ENCODE data around the gene STON2.
"Not testable (repeated sequence)": the region's sequence is repeated elsewhere in the genome, so short reads cannot be mapped to it uniquely, and the experiment has no call there.

Gene STON2

GRCh38 chr14:81265636-81266169 lies 134.4 kb downstream of the STON2 start:
- no peak for DNase-seq (ENCODE audit: low spot score)

DNA sequence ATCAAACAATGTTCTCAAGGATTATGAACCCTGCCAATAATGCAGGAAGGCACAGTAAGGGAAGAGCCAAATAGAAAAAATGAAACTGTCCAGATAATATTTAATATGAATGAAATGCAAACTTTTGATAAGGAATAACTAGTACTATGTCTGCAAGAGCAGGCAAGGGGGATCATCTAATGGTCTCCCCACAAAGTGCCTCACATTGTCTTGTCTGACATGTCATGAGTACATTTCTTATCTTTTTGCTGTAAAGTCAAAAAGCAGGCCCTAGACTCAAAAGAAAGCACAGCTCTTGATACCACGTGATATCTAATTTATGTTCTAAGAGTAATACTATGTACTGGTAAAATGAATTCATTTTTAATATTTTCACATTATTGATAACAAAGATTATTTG lies 135.5 kb downstream of the STON2 start:
- no peak for DNase-seq (ENCODE audit: low spot score)

DNA sequence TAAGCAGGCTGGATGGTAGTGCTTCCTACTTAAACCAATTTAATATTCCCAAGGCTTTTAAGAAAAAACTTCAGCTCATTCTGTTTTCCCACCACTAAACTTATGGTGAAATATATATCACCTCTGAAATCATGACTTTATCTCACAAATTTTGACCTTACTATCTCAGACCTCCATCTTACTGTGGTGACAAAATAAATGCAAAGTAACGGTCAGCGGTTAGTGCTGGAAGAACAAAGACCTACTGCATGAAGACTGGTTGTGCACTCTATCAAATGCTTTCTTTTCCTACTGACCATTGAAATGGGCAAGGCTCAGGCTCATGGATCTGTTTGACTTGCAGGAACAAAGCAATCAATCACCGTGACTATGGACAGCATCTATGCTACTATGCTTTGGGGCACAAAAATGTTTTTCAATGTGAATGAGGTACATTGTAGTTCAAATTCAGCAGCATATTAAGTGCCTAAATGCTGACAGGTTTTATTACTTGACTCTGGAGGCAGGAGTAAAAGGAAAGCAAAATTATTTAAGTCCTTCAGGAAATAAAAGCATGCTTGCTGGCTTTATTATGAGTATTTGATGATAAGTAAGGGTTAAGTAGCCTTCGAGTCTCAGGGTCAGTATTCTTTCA lies 136.2 kb downstream of the STON2 start:
- DNase-seq (ENCODE audit: low spot score), result no peak

GRCh38 chr14:81261176-81261575 lies 138.9 kb downstream of the STON2 start:
- no peak for DNase-seq (ENCODE audit: low spot score)

DNA sequence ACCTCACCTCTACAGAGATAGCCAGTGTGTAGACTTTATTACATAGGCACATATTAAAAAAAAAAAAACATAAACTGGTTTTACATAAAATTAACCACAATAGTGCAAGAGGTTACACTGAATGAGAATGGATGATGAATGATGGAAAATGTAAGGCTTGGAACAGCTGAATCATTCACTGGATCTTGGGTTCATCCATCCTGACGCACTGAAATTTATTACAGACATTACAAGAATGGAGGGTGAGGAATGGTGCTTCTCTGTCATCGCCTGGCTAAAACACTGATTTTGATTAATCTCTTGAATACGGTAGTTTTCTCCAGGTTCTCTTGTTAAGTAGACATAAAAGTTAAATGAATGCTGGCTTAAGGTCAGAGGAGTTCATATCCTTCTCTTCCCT lies 139.4 kb downstream of the STON2 start:
- DNase-seq (ENCODE audit: low spot score), result no peak

DNA sequence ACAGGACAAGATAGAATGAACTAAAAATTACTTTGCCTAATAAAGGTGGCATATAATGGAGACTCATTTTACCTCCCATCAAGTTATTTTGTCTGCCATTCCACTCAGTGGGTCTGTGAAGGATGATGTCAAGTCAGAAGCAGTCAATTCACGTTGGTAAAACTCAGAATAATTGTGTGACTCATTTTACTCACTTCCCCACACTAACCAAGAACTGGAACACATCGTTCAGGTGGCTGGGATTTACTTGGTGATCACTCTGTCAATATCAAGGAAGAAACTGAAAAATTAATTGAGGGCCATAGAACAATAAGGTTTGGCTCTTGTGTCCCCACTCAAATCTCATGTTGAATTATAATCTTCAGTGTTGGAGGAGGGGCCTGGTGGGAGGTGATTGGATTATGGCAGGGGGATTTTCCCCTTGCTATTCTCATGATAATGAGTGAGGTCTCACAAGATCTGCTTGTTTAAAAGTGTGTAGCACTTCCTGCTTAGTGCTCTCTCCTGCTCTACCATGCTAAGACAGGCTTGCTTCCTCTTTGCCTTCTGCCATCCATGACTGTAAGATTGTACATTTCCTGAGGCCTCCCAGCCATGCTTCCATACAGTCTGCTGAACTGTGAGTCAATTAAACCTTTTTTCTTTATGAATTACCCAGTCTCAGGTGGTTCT lies 143.7 kb downstream of the STON2 start:
- DNase-seq (ENCODE audit: low spot score), result no peak

DNA sequence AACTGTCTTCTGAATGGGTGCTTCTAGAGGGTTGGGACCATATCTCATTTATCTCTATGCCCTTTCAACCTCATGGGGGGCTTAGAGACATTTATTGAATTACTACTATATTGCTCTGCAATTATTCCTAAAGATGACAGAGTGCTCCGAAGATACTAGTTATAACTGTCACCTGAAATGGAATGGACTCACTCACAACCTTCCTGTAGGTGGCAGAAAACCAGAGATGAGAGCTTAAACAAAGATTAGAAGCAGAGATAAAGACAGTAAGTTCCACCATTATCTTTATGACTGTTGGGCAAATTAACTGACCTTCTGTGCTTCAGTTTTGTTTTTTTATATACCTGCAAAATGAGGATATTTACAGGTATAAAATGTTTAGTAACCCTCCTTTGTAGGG lies 147.8 kb downstream of the STON2 start:
- no peak for DNase-seq (ENCODE audit: low spot score)

DNA sequence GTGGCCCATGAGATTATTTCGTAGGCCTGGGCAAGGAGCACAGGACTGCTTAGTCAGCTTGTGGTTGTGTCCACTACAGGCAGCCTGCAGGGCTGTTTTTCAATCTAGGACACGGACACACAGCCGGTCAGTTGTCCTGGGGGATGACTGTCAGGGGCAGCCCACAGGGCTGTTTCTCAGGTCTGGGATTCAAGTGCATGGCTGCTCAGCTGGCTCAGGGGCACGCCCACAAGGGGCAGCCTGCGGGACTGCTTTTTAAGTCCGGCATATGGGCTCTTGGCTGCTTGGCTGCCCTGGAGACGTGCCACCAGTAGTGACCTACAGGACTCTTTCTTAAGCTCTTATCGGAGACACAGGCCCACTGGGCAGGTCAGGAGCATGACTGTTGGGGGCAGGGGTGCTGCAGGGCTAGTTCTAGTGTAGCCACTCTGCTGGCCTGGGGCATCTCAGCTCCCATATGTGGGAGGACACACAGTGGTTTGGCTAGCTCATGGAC lies 152.8 kb downstream of the STON2 start:
- DNase-seq (ENCODE audit: low spot score), result no peak

- DNase-seq (ENCODE audit: low spot score), result no peak
Measured at GRCh38 chr14:81246461-81247270, 153.5 kb downstream of the STON2 start.

DNA sequence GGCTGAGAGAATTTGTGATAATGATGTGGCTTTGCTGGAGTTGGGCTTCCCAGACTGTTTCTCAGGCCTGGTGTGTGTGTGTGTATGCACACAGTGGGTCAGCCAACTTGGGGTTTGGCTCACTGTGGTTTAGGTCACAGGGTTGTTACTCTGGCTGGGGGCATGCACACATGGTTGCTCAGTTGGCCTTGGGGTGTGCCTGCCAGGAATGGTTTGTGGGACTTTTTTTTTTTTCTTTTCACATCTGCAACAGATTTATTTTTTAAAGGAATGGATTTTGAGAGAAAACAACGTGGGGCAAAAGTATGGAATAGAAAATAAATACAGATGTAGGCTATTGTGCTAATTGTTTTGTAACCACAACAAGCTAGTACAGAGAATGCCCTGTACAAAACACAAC lies 154.4 kb downstream of the STON2 start:
- DNase-seq (ENCODE audit: low spot score), result no peak

DNA sequence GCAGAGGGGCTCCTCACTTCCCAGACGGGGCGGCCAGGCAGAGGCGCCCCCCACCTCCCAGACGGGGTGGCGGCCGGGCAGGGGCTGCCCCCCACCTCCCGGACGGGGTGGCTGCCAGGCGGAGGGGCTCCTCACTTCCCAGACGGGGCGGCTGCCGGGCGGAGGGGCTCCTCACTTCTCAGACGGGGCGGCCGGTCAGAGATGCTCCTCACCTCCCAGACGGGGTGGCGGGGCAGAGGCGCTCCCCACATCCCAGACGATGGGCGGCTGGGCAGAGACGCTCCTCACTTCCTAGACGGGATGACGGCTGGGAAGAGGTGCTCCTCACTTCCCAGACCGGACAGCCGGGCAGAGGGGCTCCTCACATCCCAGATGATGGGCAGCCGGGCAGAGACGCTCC lies 155.7 kb downstream of the STON2 start:
- not testable (repeated sequence) for DNase-seq (ENCODE audit: low spot score)

- no peak for DNase-seq (ENCODE audit: low spot score)
Measured at GRCh38 chr14:81243499-81243898, 156.6 kb downstream of the STON2 start.

- peak; percentile 21 for DNase-seq (ENCODE audit: low spot score)
Measured at GRCh38 chr14:81236849-81237248, 163.3 kb downstream of the STON2 start.

- no peak for DNase-seq (ENCODE audit: low spot score)
Measured at GRCh38 chr14:81236138-81236537, 164.0 kb downstream of the STON2 start.

GRCh38 chr14:81235096-81235495 lies 165.0 kb downstream of the STON2 start:
- no peak for DNase-seq (ENCODE audit: low spot score)

DNA sequence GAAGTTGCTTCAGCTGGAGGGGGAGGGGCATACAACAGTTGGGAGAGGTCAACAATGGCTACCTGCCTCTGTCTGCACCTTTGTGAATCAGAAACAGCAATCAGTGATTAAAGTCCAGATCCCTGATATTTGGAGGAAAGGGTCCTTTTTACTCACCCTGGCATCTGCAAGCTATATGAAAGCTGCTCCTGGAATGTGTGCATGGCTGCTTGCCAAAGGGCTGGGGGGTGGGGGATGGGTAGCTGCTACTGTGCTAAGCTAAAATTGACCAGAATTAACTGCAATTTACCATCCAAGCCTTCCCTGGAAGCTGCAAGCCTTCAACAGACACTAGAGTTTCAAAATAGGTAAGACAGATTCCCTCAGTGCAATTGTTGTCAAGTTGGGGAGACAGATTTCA lies 165.8 kb downstream of the STON2 start:
- DNase-seq (ENCODE audit: low spot score), result no peak

GRCh38 chr14:81233615-81234014 lies 166.5 kb downstream of the STON2 start:
- DNase-seq (ENCODE audit: low spot score), result no peak

DNA sequence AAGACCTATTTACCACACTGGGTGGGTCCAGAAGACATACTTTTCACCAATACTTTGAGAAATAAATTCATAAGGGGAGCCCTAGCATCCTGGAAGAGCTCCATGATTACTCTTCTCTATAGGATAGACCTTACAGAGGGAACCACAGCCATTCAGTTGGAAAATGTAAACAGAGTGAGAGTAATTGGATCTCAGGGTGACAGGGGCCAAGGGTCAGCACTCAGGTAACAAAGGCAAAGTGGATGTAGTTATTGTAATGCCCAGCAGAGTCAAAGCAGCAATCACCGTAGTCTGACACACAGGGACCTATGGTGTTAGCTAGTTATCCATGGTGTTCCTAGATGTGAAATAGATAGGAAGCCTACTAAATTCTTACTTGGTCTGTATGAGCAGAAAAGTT lies 168.6 kb downstream of the STON2 start:
- no peak for DNase-seq (ENCODE audit: low spot score)

DNA sequence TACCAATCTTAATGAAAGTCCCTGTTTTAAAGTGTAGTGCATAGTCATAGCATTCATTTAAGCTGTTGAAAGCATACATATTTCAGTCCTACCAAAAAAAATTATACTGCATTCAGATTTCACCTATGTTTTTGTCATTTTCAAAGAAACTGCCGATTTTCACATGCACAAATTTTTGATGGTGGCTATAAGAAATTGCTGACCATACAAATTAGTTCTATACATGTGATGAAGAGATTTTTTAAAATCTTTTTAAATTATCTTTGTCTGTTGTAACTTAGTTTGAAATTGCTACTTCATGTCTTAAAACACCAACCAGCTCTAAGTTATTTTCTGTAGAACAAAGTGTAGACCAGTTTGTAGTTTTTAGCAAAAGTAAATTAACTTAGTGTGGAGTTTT lies 175.9 kb downstream of the STON2 start:
- no peak for DNase-seq (ENCODE audit: low spot score)

- DNase-seq (ENCODE audit: low spot score), result not testable (repeated sequence)
Measured at GRCh38 chr14:81223788-81224187, 176.3 kb downstream of the STON2 start.

DNA sequence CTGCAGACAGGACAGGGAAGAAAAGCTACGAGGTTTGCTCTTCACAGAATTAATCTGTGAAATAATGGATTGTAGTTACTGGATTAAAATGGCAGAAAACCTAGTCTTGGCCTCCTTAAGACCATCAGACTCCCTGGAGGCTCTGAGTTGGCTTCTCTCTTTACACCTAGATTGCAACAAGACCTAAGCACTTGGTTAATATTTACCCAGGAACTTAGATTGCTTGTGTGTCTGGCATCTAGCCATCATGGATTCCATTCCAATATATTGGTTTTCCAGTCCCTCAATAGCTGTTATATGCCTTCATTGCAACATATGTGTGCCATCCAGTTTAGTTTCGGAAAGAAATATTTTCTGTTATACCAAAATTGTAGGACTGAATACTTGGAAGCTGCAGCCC lies 177.4 kb downstream of the STON2 start:
- DNase-seq (ENCODE audit: low spot score), result no peak

DNA sequence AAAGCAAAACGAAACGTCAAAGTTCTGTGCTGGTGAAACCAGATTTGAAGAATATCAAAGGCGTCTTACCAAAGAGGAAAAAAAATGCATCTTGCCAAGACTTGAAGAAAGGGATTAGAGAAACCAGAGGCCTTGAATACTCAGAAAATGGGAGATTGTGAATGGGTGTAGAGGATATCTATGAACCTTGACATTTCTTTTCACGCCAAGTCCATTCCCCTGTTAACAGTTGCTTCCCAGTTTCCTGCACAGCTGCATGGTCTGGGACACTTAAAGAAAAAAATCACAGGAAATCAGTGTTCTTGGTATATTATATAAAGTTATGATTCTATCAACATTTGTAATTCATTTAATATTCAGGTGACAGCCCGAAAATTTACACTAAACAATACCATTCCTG lies 178.0 kb downstream of the STON2 start:
- DNase-seq (ENCODE audit: low spot score), result no peak

DNA sequence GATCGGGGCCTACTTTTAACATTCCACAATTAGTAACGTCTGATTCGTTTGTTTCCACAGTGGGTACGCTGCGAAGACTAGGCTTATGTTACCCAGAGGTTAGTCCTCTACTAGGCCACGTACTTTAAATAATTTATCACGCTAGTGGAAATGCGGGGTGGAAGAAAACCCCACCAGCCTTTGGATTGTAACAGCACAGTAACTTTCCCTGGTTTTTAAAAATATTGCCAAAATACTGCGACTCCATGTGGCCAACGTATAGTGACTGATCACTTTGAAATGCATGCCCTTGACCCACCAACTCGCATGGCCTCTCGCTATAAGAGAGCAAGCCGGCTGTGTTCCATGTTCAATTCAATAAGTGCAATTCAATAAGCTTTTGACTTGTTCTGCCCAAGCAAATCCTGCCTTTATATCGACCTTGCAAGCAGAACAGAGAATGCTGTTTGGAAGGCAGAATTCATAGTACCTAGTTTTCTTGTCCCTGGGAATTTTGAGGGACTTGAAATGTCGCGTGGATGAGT lies 178.5 kb downstream of the STON2 start:
- no peak for DNase-seq (ENCODE audit: low spot score)

Measured in NAMALWA (cell line).